Superior temporal gyrus (tissue), 1 donor: ENCODE measurements around the gene ANKRD30B.
"Not testable (repeated sequence)": the region's sequence is repeated elsewhere in the genome, so short reads cannot be mapped to it uniquely, and the experiment has no call there.

Experiments used
- DNase-seq: peaks from one replicate; pipeline ENCODE4 v3.0.0-alpha.2; 2016; ENCODE audit errors: extremely low spot score

The ANKRD30B gene

GRCh38 chr18:14856256-14856655 is 108.3 kb downstream of the ANKRD30B start:
- not testable (repeated sequence) for DNase-seq

- DNase-seq: not testable (repeated sequence)
Observed at GRCh38 chr18:14858514-14858913, 110.5 kb downstream of the ANKRD30B start.

- not testable (repeated sequence) for DNase-seq
Observed at GRCh38 chr18:14859995-14860394, 112.0 kb downstream of the ANKRD30B start.

GRCh38 chr18:14866426-14866825 is 118.5 kb downstream of the ANKRD30B start:
- not testable (repeated sequence) for DNase-seq

- not testable (repeated sequence) for DNase-seq
Observed at GRCh38 chr18:14867988-14868387, 120.0 kb downstream of the ANKRD30B start.

- not testable (repeated sequence) for DNase-seq
Observed at GRCh38 chr18:14868825-14869224, 120.9 kb downstream of the ANKRD30B start.

- not testable (repeated sequence) for DNase-seq
Observed at GRCh38 chr18:14878826-14879225, 130.9 kb downstream of the ANKRD30B start.

GRCh38 chr18:14900435-14900834 is 152.5 kb downstream of the ANKRD30B start:
- DNase-seq: no peak
